Neural cell (in vitro differentiated cells): ENCODE results near the gene TWNK.

Experiments
- CTCF ChIP-seq: fragments of 450-650 bp; IDR thresholded peaks from 2 replicates; pipeline ENCODE4 v1.5.1; 2014; ENCODE audit warnings: antibody characterized with exemption, mild to moderate bottlenecking, moderate library complexity; ENCODE audit not compliant: poor library complexity, severe bottlenecking
- EP300 ChIP-seq: fragments of 450-650 bp; conservative IDR thresholded peaks from 2 replicates; pipeline ENCODE4 v1.6.1; 2014; ENCODE audit warnings: antibody characterized with exemption, mild to moderate bottlenecking, moderate library complexity; ENCODE audit not compliant: poor library complexity, severe bottlenecking
- EZH2 ChIP-seq: fragments of 200-600, 300-800 bp; shearing (Covaris generic), sonication (generic); IDR thresholded peaks from 2 replicates; pipeline ENCODE4 v1.6.1; 2014; ENCODE audit warnings: antibody characterized with exemption, low read length, borderline replicate concordance, mild to moderate bottlenecking; ENCODE audit not compliant: insufficient read depth, poor library complexity, severe bottlenecking
- MXI1 ChIP-seq: fragments of 450-650 bp; conservative IDR thresholded peaks from 2 replicates; pipeline ENCODE4 v1.6.1; 2014; ENCODE audit warnings: antibody characterized with exemption, mild to moderate bottlenecking; ENCODE audit not compliant: poor library complexity, severe bottlenecking
- POLR2AphosphoS5 ChIP-seq: IDR thresholded peaks from 2 replicates; pipeline ENCODE4 v1.6.1; 2012
- REST ChIP-seq: IDR thresholded peaks from 2 replicates; pipeline ENCODE4 v1.6.1; 2012; ENCODE audit warnings: borderline replicate concordance

GRCh38 chr10:100972115-100972903 lies 15.0 kb upstream of the TWNK start:
- TF ChIP-seq CTCF (no peak), EP300 (no peak), POLR2AphosphoS5 (no peak), EZH2 (no peak), REST (no peak), MXI1 (no peak)
